Neuronal stem cell (in vitro differentiated cells): ENCODE results near the gene HNMT.
"Not testable (repeated sequence)": the region's sequence is repeated elsewhere in the genome, so short reads cannot be mapped to it uniquely, and the experiment has no call there.

ENCODE experiments used
- DNase-seq: peaks from one replicate; pipeline ENCODE4 v3.0.0-alpha.2; 2013; ENCODE audit warnings: low spot score
- H2AFZ ChIP-seq: one replicate; pipeline ENCODE4 v1.6.1; 2013; ENCODE audit warnings: mild to moderate bottlenecking, low read length, inconsistent platforms
- H2AK5ac ChIP-seq: 2 replicates; pipeline ENCODE4 v1.6.1; 2013; ENCODE audit warnings: low read depth, mild to moderate bottlenecking, inconsistent platforms, low read length, moderate library complexity, mixed read lengths
- H2BK120ac ChIP-seq: 2 replicates; pipeline ENCODE4 v1.6.1; 2013; ENCODE audit warnings: low read depth, mild to moderate bottlenecking, inconsistent platforms, low read length, moderate library complexity, mixed read lengths
- H2BK12ac ChIP-seq: one replicate; pipeline ENCODE4 v1.6.1; 2013; ENCODE audit warnings: low read length, inconsistent platforms
- H2BK15ac ChIP-seq: 2 replicates; pipeline ENCODE4 v1.6.1; 2013; ENCODE audit warnings: mild to moderate bottlenecking, low read length, inconsistent platforms, mixed read lengths
- H2BK5ac ChIP-seq: one replicate; pipeline ENCODE4 v1.6.1; 2013; ENCODE audit warnings: inconsistent platforms, mild to moderate bottlenecking, low read length, moderate library complexity
- H3K14ac ChIP-seq: one replicate; pipeline ENCODE4 v1.6.1; 2013; ENCODE audit warnings: low read length, inconsistent platforms
- H3K18ac ChIP-seq: 2 replicates; pipeline ENCODE4 v1.6.1; 2013; ENCODE audit warnings: low read length, inconsistent platforms
- H3K23ac ChIP-seq: 2 replicates; pipeline ENCODE4 v1.6.1; 2013; ENCODE audit warnings: low read depth, mild to moderate bottlenecking, mixed read lengths, low read length, inconsistent platforms; ENCODE audit not compliant: poor library complexity
- H3K27ac ChIP-seq: replicated peaks from 3 replicates; pipeline ENCODE4 v1.5.1; 2013; ENCODE audit warnings: low read length, inconsistent platforms
- H3K27me3 ChIP-seq, 3 experiments: 2 replicates each; pipeline ENCODE4 v1.6.1; 2013; ENCODE audit warnings: low read length in 3 of 3, mild to moderate bottlenecking in 2 of 3, inconsistent platforms in 1 of 3, low read depth in 1 of 3, mixed read lengths in 1 of 3, moderate library complexity in 1 of 3; ENCODE audit not compliant: control insufficient read depth in 3 of 3, insufficient read depth in 3 of 3
- H3K36me3 ChIP-seq, 2 donors: replicated peaks in 1 of 2; 2 replicates each; pipeline ENCODE4 v1.6.1; 2013; ENCODE audit warnings: low read length in 2 of 2; ENCODE audit not compliant: control insufficient read depth in 2 of 2, insufficient read depth in 2 of 2
- H3K4ac ChIP-seq: 2 replicates; pipeline ENCODE4 v1.6.1; 2013; ENCODE audit warnings: inconsistent platforms, mild to moderate bottlenecking, low read length, moderate library complexity
- H3K4me1 ChIP-seq, 2 donors: 1 replicate in 1 of 2; 2 replicates in 1 of 2; pipeline ENCODE4 v1.6.1; 2013; ENCODE audit warnings: low read length in 2 of 2, low read depth in 1 of 2; ENCODE audit not compliant: control insufficient read depth in 2 of 2, insufficient read depth in 1 of 2
- H3K4me2 ChIP-seq: one replicate; pipeline ENCODE4 v1.6.1; 2013; ENCODE audit warnings: mild to moderate bottlenecking, low read length, inconsistent platforms; ENCODE audit not compliant: insufficient read depth, poor library complexity, severe bottlenecking
- H3K4me3 ChIP-seq, 2 donors: 2 replicates each; pipeline ENCODE4 v1.5.1; 2013; ENCODE audit warnings: low read length in 2 of 2, mild to moderate bottlenecking in 2 of 2, inconsistent platforms in 1 of 2, moderate library complexity in 1 of 2
- H3K79me1 ChIP-seq: one replicate; pipeline ENCODE4 v1.6.1; 2013; ENCODE audit warnings: low read depth, mild to moderate bottlenecking, inconsistent platforms, low read length, moderate library complexity
- H3K9ac ChIP-seq: one replicate; pipeline ENCODE4 v1.6.1; 2013; ENCODE audit warnings: mild to moderate bottlenecking, low read depth, low read length, inconsistent platforms; ENCODE audit not compliant: poor library complexity
- H3K9me3 ChIP-seq, 2 donors: replicated peaks in 1 of 2; 2 replicates each; pipeline versions ENCODE3 to v1.6.1; 2013; ENCODE audit warnings: low read length in 2 of 2, mild to moderate bottlenecking in 2 of 2, inconsistent platforms in 1 of 2, low read depth in 1 of 2, mixed read lengths in 1 of 2, moderate library complexity in 1 of 2; ENCODE audit not compliant: control insufficient read depth in 2 of 2, insufficient read depth in 1 of 2
- H4K8ac ChIP-seq: one replicate; pipeline ENCODE4 v1.6.1; 2013; ENCODE audit warnings: low read depth, mild to moderate bottlenecking, inconsistent platforms, low read length, moderate library complexity
- H4K91ac ChIP-seq: one replicate; pipeline ENCODE4 v1.6.1; 2013; ENCODE audit warnings: low read length, low read depth, mild to moderate bottlenecking, inconsistent platforms; ENCODE audit not compliant: poor library complexity
- WGBS, 2 donors: extraction: QIAGEN DNeasy Blood & Tissue Kit; methylation state at CpG; one replicate each; pipeline ENCODE4 v1.1.7; 2013; ENCODE audit warnings: missing lambda C conversion rate in 2 of 2, mixed read lengths in 1 of 2; ENCODE audit not compliant: insufficient read length in 2 of 2, insufficient replicate concordance in 1 of 2; ENCODE audit errors: extremely low coverage in 2 of 2; 5-methylcytosine and 5-hydroxymethylcytosine counted together

Gene HNMT

DNA sequence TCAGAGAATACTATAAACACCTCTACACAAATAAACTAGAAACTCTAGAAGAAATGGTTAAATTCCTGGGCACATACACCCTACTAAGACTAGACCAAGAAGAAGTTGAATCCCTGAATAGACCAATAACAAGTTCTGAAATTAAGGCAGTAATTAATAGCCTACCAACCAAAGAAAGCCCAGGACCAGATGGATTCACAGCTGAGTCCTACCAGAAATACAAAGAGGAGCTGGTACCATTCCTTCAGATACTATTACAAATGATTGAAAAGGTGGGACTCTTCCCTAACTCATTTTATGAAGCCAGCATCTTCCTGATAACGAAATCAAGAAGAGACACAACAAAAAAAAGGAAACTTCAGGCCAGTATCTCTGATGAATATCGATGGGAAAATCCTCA lies 31.1 kb downstream of the HNMT start:
- not testable (repeated sequence) for H3K4ac ChIP-seq, H3K36me3 ChIP-seq

DNA sequence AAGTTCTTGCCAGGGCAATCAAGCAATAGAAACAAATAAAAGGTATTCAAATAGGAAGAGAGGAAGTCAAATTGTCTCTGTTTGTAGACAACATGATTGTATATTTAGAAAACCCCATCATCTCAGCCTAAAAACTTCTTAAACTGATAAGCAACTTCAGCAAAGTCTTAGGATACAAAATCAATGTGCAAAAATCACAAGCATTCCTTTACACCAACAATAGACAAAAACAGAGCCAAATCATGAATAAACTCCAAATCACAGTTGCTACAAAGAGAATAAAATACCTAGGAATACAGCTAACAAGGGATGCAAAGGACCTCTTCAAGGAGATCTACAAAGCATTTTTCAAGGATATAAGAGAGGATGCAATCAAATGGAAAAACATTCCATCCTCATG lies 31.9 kb downstream of the HNMT start:
- not testable (repeated sequence) for H2AK5ac ChIP-seq, H3K18ac ChIP-seq, H2BK12ac ChIP-seq, H3K9me3 ChIP-seq, H3K27ac ChIP-seq, H3K4me2 ChIP-seq, H2BK5ac ChIP-seq, H4K91ac ChIP-seq, H4K8ac ChIP-seq, H3K79me1 ChIP-seq, H3K36me3 ChIP-seq, H2BK15ac ChIP-seq, H3K9ac ChIP-seq, H3K27me3 ChIP-seq, H2AFZ ChIP-seq, H3K23ac ChIP-seq, H3K14ac ChIP-seq, DNase-seq, H3K4ac ChIP-seq, H2BK120ac ChIP-seq, H3K4me1 ChIP-seq, H3K4me3 ChIP-seq

More for the DNA sequence above, 31.1 kb downstream of the HNMT start:
- H3K23ac ChIP-seq, H2BK5ac ChIP-seq, H3K9me3 ChIP-seq, H2AK5ac ChIP-seq, H3K79me1 ChIP-seq, H3K4me2 ChIP-seq, H4K8ac ChIP-seq, H2AFZ ChIP-seq, H3K27me3 ChIP-seq, DNase-seq, H2BK15ac ChIP-seq, H3K9ac ChIP-seq, H2BK12ac ChIP-seq, H3K14ac ChIP-seq, H3K27ac ChIP-seq, H3K4me1 ChIP-seq, H4K91ac ChIP-seq, H3K18ac ChIP-seq, H3K4me3 ChIP-seq, H2BK120ac ChIP-seq: not testable (repeated sequence)
- no CpG with 5 or more reads among the region's 2 CpGs for WGBS, 2 donors

DNA sequence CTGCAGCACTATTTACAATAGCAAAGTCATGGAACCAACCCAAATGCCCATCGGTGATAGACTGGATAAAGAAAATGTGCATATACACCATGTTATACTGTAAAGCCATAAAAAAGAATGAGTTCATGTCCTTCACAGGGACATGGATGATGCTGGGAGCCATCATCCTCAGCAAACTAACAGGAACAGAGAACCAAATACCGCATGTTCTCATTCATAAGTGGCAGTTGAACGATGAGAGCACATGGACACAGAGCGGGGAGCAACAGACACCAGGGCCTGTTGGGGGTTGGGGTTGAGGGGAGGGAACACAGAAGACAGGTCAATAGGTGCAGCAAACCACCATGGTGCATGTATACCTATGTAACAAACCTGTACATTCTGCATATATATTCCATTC lies 33.5 kb downstream of the HNMT start:
- H3K14ac ChIP-seq, result no peak overlapping the region
- H3K18ac ChIP-seq, result no peak overlapping the region
- H3K79me1 ChIP-seq, result no peaks in the 10 kb centered on the region
- no peak overlapping the region for H3K23ac ChIP-seq
- no peak overlapping the region for H3K4ac ChIP-seq
- H2AK5ac ChIP-seq, result no peak overlapping the region
- no peak overlapping the region for H2BK15ac ChIP-seq
- no peak overlapping the region for H3K9ac ChIP-seq
- H2BK12ac ChIP-seq, result no peak overlapping the region
- no peak for DNase-seq
- no peak overlapping the region for H2BK120ac ChIP-seq
- H3K36me3 ChIP-seq, result no peaks in the 10 kb centered on the region
- no peak overlapping the region for H3K27ac ChIP-seq
- no peak overlapping the region for H3K4me2 ChIP-seq
- no CpG with 5 or more reads among the region's 4 CpGs for WGBS, 2 donors
- H3K9me3 ChIP-seq, result no peaks in the 10 kb centered on the region
- no peaks in the 10 kb centered on the region for H3K27me3 ChIP-seq
- H4K91ac ChIP-seq, result no peak overlapping the region
- H2AFZ ChIP-seq, result no peak overlapping the region
- no peaks in the 10 kb centered on the region for H3K4me1 ChIP-seq
- H3K4me3 ChIP-seq, result no peak overlapping the region
- no peak overlapping the region for H2BK5ac ChIP-seq
- H4K8ac ChIP-seq, result no peak overlapping the region

DNA sequence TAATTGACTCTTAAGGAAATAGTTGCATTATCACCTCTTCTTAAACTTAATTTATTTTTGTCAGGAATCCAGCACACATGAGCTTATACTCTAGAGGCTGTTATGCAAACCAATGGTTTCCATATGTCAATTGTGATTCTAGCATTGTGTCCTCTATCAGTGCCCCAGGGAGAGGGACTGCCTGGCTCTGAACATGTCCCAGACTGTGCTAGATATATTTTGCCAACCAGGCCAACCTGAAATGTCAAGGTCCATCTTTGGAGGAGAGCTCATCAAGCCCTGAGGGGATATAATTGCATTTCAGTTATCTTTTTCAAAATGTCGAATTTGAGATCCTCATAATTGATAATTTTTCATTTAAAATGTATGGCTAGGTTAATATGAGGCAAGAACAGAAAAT lies 34.2 kb downstream of the HNMT start:
- Histone ChIP-seq H3K27ac (no peak overlapping the region), H2AFZ (no peak overlapping the region), H3K9ac (no peak overlapping the region), H3K9me3 (no peaks in the 10 kb centered on the region), H2AK5ac (no peak overlapping the region), H2BK12ac (no peak overlapping the region), H3K36me3 (no peaks in the 10 kb centered on the region), H2BK5ac (no peak overlapping the region), H3K14ac (no peak overlapping the region), H3K23ac (no peak overlapping the region), H4K8ac (no peak overlapping the region), H3K4me3 (no peak overlapping the region), H3K4ac (no peak overlapping the region), H3K4me1 (no peaks in the 10 kb centered on the region), H3K18ac (no peak overlapping the region), H2BK15ac (no peak overlapping the region), H3K27me3 (no peaks in the 10 kb centered on the region), H3K4me2 (no peak overlapping the region), H4K91ac (no peak overlapping the region), H2BK120ac (no peak overlapping the region), H3K79me1 (no peaks in the 10 kb centered on the region)
- no peak for DNase-seq
- WGBS, 2 donors, result no CpG with 5 or more reads among the region's 1 CpG
